GM04503 (cell line): ENCODE measurements around the gene IL17RE.

ENCODE experiments used
- DNase-seq: peaks from one replicate; pipeline ENCODE4 v3.0.0-alpha.2; 2012; ENCODE audit warnings: low read depth

IL17RE gene

DNA sequence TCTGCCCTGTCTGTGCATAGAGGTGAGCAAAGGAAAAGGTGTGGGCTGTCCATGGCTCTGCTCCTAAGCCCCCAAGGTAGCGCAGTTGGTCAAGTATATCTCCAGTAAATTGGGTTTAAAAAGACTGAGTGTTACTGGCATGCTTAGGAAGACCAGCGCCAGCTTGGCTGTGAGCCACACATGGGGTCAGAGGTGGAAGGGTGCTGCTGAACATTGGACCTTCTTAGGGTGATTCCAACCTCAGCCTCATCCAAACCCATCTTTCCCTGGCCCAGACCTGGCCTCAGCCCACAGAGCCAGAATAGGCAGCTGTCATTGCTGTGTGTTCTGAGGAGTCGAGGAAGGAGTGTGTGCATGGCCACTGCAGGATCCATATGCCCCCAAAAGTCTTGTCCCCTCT, 5.6 kb downstream of the IL17RE start:
- no peak for DNase-seq

DNA sequence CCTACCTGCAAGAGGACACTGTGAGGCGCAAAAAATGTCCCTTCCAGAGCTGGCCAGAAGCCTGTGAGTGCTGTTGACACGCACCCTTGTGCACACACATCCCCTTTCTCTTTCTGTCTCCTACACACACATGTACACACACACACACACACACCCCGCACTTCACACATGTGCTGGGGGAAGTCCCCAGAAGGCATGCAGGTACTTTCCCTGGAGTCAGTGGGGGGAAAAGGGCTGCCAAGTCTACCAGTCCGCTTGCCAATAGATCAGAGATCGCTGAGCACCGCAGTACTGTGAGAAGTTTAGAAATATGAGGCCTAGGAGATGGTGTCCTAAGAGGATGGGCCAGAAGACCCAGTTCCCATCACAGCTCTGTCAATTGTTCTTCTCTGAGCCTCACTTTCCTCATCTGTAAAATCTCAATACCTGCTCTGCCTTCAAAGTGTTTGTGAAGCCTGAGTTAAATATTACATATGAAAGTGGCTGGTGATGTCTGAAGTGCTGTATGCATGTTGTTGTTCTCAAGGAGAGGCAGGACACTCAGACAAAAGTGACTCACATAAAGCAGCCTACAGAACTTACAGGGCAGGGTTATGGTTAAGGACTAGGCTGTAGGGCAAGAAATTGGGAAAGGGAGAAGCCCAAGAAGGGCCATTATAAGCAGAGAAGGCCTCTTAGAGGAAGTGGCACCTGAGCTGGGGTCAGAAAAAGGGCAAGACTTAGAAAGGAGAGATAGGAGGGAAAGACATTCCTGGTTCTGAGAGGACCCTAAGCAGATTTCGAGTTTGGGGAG, 6.8 kb downstream of the IL17RE start:
- no peak for DNase-seq

DNA sequence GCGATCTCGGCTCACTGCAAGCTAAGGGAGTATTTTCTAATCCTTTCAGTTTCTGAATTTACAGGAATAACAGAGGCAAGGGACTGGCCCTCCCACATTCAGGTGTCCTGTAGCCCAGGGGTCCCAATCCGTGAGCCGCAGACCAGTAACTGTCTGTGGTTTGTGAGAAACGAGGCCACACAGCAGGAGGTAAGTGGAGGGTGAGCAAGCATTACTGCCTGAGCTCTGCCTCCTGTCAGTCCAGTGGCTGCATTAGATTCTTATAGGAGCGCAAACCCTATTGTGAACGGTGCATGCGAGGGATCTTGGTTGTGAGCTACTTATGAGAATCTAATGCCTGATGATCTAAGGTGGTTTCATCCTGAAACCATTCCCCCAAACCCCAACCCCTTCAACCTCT, 9.2 kb downstream of the IL17RE start:
- DNase-seq, result no peak

DNA sequence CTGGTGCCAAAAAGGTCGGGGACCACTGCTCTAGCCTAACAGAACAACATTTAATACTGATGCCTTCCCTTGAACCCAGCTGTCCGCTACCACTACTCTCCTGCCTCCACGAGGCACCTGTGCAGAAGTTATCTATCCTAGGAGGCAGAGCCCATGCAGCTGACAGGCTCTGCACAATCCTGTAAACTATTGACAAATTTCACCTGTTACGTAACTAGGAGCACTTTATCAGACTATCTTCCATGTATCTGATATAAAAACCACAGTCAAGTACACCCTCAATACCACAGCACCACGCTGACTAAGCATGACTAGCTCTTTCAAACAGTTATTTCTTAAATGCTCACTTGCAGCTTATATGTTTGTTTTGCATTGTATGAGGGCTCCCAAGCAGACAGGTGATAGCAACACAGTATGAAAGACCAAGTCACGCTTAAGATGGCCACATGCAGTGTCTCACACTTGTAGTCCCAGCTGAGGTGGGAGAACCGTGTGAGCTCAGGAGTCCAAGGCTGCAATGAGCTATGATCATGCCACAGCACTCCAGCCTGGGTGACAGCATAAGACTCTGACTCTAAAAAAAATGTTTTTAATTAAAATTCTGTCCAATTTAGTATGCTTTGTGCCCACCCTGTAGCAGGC, 9.8 kb downstream of the IL17RE start:
- no peak for DNase-seq

DNA sequence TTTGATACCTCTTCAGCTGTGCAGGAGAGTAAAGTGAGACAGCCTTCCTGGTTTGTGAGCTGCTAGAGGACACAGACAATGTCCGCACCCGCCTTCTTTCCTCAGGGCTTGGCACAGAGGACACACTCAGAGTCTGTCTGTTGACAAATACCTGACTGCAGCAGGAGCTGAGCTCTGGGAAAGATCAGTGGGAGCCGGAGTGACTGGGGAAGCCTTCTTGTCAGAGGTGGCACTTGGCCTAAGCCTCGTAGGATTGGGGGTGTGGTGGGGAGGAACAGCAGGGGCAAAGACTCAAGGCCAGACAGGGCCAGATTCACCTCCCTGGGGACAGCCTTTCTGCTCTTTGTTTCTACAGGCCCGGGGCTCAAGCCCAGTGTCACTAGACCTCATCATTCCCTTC, 11.0 kb downstream of the IL17RE start:
- DNase-seq, result no peak

DNA sequence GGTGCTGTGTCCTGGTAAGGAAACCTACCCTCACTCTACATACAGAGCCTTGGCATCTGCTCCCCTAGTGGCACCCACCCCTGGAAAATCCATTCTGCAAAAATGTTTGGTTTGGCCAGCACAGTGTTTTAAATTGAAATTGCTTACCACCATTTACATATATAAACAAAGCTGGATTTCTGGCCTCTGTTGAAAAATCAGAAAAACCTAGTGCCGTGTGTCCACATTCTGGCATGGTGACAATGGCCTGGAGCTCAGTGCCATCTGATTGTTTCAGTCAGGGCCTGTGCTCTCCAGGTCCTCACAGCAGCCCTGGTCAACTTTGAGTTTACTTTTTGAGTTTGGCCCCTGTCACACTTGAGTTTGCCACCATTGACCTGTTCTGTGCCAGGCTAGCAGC, 11.4 kb downstream of the IL17RE start:
- no peak for DNase-seq

DNA sequence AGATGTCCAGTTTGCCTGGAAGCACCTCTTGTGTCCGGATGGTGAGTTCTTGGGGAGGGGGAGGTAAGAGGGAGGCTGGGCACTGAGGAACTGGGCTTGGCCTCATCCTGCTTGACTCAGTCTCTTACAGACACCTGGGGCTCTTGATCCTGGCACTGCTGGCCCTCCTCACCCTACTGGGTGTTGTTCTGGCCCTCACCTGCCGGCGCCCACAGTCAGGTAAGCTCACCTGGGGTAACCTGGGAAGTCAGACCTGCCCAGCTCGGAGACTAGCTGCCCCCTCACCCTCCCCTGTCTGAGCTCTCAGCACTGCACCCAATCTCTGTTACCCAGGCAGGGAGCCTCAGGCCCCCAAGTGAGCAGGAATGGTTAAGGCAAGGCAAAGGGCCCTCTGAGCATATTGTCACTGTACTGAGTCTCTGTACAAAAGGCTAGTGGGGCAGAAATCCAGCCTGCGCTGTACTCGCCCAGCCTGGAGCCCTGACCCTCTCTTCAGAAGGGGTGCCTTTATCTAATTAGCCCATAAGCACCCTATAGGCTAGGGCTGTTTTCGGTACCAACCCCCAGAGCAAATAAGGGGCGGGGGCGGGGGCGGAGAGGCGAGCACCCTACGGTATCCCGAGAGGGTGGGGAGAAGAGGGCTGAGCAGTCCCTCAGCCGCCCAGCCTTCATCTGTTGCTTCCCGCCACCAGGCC, 12.1 kb downstream of the IL17RE start:
- no peak for DNase-seq

DNA sequence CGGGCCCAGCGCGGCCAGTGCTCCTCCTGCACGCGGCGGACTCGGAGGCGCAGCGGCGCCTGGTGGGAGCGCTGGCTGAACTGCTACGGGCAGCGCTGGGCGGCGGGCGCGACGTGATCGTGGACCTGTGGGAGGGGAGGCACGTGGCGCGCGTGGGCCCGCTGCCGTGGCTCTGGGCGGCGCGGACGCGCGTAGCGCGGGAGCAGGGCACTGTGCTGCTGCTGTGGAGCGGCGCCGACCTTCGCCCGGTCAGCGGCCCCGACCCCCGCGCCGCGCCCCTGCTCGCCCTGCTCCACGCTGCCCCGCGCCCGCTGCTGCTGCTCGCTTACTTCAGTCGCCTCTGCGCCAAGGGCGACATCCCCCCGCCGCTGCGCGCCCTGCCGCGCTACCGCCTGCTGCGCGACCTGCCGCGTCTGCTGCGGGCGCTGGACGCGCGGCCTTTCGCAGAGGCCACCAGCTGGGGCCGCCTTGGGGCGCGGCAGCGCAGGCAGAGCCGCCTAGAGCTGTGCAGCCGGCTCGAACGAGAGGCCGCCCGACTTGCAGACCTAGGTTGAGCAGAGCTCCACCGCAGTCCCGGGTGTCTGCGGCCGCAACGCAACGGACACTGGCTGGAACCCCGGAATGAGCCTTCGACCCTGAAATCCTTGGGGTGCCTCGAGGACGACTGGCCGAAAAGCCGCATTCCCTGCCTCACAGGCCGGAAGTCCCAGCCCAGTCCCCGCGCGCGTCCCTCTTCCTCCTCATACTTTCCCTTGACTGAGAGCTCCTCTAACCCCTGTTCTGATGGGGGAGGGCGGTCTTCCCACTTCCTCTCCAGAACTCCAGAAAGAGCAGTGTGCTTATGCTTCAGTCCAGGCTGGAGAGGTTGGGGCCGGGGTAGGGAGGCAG, 12.8 kb downstream of the IL17RE start:
- DNase-seq, result no peak

DNA sequence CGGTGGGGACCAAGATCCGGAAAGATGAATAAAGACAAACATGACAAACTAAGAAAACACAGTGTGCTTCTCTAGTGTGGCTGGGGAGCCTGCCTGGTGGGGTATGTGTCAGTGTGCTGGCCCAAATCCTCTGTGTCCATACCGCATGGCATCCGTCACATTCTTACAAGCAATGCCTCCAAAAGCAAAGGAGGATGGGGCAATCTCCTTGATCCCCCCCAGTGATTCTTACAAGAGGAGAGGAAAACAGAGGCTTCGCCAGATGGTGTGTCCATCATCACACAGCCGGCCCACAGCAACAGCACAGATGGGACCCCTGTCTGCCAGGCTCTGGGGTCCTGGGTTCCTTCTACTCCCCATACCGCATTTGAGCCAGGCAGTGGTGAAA, 13.7 kb downstream of the IL17RE start:
- DNase-seq, result no peak

DNA sequence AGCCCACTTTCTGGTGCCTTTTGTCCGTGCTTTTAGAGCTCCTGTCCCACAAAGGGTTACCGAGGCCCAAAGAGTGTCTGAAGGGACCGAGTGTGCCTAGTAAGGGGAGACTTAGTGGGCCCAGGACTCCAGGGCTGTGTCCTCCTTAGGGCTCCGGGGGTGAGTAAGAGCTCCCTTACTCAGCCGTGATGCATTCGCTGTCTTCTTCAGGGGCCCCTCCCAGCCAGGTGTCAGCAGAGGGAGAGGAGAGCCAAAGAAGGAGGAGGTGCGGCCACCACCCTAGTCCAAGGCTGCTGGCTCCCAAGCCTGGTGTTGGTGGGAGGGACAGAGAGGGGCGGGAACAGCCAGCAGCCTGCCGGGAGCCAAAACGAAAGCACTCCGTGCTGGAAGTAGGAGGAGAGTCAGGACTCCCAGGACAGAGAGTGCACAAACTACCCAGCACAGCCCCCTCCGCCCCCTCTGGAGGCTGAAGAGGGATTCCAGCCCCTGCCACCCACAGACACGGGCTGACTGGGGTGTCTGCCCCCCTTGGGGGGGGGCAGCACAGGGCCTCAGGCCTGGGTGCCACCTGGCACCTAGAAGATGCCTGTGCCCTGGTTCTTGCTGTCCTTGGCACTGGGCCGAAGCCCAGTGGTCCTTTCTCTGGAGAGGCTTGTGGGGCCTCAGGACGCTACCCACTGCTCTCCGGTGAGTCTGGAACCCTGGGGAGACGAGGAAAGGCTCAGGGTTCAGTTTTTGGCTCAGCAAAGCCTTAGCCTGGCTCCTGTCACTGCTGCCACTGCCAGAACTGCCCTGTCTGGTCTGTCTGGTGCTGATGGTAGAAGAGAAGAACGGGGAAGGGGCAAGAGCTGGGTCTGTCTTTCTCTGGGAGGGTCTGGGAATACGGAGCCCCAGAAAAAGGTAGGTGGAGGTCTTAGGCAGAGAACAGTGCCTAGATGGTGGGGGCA, 14.4 kb downstream of the IL17RE start, which contains the start of gene IL17RC:
IL17RC (plus strand) TSS at position 365 of the 947 bp plus-strand sequence; CDS start at position 583, 218 bp downstream.
- DNase-seq, result no peak

DNA sequence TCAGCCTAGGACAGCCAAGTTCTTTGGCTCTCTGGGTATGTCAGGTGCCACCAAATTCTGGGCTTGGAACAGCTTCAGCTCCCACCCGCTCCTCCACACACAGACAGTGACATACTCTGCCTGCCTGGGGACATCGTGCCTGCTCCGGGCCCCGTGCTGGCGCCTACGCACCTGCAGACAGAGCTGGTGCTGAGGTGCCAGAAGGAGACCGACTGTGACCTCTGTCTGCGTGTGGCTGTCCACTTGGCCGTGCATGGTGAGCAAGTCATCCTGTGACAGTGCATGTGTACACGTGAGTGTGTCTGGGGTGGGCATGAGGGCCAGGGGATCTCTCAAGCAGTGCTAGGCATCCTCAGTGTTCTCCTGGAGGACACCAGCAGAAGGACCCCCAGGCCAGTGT, 15.2 kb downstream of the IL17RE start:
- DNase-seq, result no peak

DNA sequence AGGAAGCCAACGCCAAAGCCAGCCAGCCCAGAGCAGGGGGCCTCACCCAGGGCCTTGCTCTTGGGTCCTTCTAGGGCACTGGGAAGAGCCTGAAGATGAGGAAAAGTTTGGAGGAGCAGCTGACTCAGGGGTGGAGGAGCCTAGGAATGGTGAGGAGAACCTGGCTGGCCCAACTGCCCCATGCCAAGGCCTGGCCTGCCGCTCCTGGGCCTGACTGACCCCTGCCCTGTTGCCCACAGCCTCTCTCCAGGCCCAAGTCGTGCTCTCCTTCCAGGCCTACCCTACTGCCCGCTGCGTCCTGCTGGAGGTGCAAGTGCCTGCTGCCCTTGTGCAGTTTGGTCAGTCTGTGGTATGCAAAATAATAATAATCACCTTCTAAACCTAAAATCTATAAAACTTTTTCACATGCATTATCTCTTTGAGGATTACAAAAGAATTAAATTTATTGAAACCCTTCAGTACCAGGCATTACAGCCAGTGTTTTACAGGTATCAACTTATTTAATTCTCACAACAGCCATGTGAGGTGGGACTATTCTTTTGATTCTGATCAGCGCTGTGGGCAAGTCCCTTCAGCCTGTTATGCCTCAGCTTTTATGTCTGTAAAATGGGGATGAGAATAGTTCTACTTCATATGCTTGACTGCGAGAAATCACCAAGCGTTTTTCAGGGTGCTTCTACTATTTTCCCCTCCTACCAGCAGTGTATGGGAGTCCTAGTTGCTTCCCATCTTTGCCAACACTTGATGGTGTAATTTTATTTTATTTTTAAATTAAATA, 15.8 kb downstream of the IL17RE start:
- DNase-seq, result no peak

DNA sequence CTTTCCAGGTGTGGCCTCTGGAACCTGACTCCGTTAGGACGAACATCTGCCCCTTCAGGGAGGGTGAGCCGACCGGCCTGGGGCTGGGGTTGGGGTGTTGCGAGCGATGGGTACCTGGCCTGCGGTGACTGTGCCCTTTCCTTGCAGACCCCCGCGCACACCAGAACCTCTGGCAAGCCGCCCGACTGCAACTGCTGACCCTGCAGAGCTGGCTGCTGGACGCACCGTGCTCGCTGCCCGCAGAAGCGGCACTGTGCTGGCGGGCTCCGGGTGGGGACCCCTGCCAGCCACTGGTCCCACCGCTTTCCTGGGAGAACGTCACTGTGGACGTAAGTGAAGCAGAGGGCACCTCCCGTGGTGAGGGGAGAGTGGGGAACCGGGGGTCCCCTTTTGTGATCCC, 25.5 kb downstream of the IL17RE start:
- no peak for DNase-seq

DNA sequence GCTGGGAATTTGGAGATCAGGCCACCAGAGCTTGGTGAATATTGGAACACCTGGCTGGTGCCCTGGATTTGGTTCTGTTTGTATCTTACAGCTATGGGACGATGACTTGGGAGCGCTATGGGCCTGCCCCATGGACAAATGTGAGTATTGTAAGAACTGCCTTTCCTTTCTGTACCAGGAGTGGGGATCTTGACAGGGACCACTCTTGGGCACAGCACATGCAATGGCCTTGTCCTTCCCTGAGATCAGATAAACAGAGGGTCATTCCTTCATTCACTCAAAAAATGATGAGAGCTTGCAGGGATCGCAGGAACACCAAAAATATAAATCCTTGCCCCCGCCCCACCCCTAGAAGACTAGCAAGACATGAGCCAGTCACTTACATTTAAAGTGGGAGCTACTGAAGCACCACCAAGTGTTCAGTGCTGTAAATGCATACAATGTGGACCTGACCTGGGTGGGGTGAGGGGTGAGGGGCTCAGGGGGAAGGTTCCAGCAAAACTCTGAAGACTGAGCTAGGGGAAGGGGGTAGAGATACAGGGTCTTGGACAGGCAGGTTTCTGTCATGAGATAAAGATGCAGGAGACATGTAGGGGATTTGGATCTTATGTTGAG, 28.3 kb downstream of the IL17RE start:
- DNase-seq, result no peak

DNA sequence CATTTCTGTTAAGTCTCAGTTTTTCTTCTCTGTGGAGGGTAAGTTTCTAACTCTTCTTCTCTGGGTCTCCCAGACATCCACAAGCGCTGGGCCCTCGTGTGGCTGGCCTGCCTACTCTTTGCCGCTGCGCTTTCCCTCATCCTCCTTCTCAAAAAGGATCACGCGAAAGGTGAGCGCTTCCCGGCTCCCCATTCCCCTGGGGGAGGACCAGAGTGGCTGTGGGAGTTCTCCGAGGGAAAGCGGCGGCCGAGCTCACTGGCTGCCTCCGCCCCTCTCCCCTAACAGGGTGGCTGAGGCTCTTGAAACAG, 29.8 kb downstream of the IL17RE start:
- DNase-seq, result no peak

DNA sequence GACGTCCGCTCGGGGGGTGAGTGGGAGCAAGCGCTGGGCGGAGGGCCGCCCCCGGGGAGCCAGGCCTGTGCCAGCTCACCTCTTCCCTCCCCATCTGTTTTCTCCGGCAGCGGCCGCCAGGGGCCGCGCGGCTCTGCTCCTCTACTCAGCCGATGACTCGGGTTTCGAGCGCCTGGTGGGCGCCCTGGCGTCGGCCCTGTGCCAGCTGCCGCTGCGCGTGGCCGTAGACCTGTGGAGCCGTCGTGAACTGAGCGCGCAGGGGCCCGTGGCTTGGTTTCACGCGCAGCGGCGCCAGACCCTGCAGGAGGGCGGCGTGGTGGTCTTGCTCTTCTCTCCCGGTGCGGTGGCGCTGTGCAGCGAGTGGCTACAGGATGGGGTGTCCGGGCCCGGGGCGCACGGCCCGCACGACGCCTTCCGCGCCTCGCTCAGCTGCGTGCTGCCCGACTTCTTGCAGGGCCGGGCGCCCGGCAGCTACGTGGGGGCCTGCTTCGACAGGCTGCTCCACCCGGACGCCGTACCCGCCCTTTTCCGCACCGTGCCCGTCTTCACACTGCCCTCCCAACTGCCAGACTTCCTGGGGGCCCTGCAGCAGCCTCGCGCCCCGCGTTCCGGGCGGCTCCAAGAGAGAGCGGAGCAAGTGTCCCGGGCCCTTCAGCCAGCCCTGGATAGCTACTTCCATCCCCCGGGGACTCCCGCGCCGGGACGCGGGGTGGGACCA, 30.4 kb downstream of the IL17RE start:
- DNase-seq, result no peak

DNA sequence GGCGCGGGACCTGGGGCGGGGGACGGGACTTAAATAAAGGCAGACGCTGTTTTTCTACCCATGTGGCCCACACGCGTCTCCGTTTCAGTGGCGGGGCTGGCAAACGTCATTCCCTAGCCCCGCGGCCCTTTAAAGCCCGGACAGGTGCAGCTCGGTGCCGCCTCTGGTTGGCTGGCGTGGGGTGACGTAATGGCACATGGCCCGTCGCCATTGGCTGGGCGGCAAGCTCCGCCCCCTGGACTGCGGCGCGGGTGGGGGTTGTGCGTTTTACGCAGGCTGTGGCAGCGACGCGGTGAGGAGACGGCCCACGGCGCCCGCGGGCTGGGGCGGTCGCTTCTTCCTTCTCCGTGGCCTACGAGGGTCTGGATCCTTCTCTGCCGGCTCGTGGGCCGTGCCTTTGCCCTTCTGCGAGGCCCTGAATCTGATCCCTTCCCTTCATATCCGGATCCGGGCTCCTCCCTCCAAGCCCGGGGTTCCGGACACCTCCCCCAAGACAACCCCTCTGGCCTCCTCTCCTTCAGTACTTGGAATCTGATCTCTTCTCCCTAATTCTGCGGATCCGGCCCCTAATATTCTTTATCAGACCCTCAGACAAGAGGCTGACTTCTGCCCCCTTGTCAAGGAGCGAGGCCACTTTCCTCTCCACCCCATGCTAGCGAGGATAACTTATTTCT, 31.1 kb downstream of the IL17RE start, which contains the start of gene CRELD1:
CRELD1 (plus strand) TSS at position 274 of the 674 bp plus-strand sequence. CDS start 605 bp downstream, outside the sequence.
- no peak for DNase-seq

DNA sequence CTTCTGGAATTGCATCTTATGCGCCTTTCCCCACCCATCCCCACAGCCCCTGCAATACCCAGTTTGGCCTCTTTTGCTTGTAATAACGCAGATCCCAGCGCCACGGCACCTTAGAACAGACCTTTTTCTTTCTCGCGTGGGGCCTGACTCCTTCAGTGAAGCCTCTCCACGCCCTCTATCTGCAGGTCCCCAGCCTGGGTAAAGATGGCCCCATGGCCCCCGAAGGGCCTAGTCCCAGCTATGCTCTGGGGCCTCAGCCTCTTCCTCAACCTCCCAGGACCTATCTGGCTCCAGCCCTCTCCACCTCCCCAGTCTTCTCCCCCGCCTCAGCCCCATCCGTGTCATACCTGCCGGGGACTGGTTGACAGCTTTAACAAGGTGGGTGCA, 31.6 kb downstream of the IL17RE start:
- DNase-seq, result no peak

DNA sequence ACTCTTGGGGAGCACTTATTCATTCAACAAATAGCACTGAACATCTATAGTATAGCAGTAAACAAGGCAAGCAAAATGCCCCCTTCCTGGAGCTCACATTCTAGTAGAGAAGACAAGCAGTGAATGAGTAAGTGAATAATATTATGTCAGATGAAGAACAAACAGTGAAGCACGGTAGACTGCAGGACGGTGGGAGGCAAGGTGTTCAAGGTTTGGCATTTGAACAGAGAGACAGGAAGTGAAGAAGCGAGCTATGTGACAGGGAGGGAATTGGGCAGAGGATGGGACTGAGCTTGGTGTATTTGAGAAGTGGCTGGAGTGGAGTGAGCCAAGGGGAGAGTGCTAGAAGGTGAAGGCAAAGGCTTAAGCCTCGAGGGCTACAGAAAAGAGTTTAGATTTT, 32.3 kb downstream of the IL17RE start:
- no peak for DNase-seq
